Stimulated activated CD4-positive, alpha-beta T cell treated with anti-CD3 and anti-CD28 coated beads, Interleukin-1b, Interleukin-23, amount 100 ng/mL, for 1 hour (primary cell): ENCODE data around the gene STK4.

Source experiments
- DNase-seq, 2 donors: peaks; one replicate each; pipeline ENCODE4 v3.0.0-alpha.2; 2020; ENCODE audit warnings: low read depth in 2 of 2

The STK4 gene

GRCh38 chr20:44966030-44966961, at the start of gene STK4:
STK4 (plus strand) TSS chr20:44966512; CDS start chr20:44966569, 57 bp downstream.
- DNase-seq: peak; percentile 87 to 88

DNA sequence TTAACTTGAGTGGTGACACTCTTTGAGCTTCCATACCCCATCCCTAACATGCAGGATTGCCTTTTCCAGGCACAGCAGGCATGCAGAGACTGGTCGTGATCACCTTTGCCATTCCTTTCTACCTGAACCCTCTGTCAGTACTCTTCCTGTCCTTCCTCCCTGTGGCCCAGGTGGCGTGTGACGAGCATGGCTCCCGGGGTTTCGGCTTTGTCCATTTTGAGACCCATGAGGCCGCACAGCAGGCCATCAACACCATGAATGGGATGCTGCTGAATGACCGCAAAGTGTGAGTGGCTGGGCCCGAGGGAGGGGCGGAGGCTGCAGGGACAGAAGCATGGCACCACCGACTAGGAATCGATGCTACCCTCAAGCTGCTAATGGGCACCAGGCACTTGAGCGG, 49.7 kb upstream of the STK4 start:
- no peak for DNase-seq

DNA sequence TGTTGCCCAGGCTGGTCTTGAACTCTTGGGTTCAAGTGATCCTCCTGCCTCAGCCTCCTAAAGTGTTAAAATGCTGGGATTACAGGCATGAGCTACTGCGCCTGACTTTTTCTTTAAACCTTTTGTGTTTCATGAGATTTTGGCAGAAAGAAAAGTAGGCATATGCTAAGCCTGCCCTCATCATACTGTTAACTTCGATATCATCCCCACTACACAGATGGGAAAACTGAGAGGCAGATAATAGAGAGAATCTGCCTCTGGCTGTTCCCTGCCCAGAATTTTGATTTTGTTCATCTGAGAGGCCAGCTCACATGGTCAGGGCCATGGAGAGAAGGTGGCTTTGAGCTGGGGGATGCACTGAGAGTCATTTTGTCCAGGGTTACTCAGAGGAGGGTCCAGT, 48.9 kb upstream of the STK4 start:
- no peak for DNase-seq

- DNase-seq: no peak
Measured at GRCh38 chr20:44918342-44918741, 48.0 kb upstream of the STK4 start.

GRCh38 chr20:44918761-44919160, 47.6 kb upstream of the STK4 start:
- no peak for DNase-seq

GRCh38 chr20:44921447-44921846, 44.9 kb upstream of the STK4 start:
- DNase-seq: no peak

- DNase-seq: no peak
Measured at GRCh38 chr20:44924541-44924940, 41.8 kb upstream of the STK4 start.

DNA sequence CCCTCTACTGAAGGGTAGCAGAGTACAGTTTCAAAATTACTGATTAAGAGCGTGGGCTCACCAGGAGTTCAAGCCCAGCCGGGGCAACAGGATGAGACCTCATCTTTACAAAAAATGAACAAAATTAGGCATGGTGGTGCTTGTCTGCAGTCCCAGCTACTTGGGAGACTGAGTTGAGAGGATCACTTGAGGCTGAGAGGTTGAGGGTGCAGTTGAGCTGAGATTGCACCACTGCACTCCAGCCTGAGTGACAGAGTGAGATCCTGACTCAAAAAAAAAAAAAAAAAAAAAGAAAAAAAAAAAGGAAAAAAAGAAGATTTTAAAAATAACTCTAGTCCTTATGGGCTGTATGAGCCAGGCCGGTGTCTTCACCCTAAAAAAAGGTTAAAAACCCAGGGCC, 37.7 kb upstream of the STK4 start:
- DNase-seq: no peak

GRCh38 chr20:44930517-44931168, 35.7 kb upstream of the STK4 start:
- no peak for DNase-seq

GRCh38 chr20:44931911-44932310, 34.4 kb upstream of the STK4 start:
- no peak for DNase-seq

DNA sequence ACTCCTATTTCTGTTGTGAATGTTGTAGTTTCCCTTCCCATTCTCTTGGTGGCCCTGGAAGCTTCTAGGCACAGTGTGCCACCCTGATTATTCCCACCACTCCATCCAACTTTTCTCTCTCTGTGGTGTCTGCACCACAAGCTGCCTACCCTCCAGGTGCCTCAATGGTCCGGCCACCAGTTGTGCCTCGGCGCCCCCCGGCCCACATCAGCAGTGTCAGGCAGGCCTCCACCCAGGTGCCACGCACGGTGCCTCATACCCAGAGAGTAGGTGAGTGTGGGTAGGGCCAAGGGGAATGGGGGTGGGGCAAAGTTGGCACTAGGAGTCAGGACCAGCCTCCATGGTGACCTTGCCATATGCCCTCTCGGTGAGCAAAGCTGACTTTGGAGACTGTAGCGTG, 33.4 kb upstream of the STK4 start:
- no peak for DNase-seq

GRCh38 chr20:44936510-44936909, 29.8 kb upstream of the STK4 start:
- no peak for DNase-seq

- DNase-seq: no peak
Measured at GRCh38 chr20:44938637-44939036, 27.7 kb upstream of the STK4 start.

DNA sequence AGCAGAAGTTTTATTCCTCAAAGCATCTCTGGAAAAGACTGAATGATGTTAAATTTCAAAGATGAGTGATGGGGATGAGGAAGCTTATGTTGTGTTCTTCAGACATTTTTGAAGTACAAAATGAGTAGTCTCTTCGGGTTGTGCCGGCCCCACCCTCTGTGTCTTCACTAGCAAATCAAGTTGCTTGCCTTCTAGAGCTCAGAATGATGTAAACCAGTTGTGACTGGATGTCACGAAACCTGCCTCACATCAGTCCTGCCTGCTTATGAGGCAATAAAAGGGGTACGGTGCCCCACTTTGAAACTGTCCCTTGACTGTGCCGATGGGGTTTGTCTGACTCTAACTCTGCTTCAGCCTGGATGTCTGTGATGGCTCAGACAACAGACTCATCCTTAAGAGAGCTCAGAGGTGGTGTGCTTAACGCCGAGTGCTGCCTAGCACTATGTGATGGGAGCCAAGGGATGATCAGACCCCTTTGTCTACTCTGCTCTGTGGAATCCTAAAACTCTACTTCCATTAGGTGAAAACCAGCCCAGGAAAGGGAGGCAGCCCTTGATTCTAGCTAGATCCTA, 25.1 kb upstream of the STK4 start:
- no peak for DNase-seq

- no peak for DNase-seq
Measured at GRCh38 chr20:44942264-44942973, 23.9 kb upstream of the STK4 start.

GRCh38 chr20:44943828-44944227, 22.5 kb upstream of the STK4 start:
- no peak for DNase-seq

- no peak for DNase-seq
Measured at GRCh38 chr20:44945261-44945660, 21.1 kb upstream of the STK4 start.

DNA sequence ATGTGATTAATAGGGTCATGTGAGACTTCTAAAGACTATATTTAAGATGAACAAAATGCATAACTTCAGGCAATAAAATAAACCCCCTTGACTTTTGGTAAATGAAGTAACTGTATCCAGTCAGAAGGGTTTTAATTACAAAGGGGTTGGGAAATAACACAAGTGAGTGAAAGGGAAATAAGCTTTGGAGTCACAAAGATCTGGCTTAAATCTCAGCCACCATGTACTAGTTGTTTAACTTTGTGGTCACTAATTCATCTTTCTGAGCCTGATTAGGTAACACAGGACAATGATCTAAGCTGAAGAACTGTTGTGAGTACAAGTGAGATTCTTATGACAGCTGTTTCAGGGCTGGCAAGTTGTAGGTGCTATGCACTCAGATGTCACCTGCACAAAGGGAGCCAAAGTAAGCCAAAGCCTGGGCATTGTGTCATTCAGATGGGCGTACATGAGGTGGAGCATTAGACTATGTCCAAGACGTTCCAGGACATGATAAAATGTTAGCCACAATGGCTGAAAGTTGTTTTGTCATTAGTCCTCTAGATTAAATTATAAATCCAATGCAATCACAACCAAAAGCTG, 19.9 kb upstream of the STK4 start:
- no peak for DNase-seq

DNA sequence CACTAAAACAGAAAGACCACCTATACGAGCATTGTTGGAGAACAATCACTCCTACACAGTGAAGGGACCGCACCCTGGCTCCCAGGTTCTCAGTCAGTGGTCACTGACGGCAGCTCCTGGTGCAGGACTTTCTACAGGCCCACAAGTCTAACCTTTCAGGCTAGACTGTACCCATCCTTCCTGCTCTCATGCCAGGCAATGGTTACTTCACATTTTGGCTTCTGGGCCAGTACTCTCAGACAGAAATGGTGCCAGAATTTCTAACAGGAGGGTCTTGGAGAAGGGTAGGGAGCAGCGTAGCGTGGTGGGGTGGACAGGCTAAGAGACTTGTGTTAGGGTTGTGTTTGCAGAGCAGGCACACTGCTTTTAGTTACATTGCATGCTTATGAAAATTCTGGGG, 18.2 kb upstream of the STK4 start:
- DNase-seq: no peak

DNA sequence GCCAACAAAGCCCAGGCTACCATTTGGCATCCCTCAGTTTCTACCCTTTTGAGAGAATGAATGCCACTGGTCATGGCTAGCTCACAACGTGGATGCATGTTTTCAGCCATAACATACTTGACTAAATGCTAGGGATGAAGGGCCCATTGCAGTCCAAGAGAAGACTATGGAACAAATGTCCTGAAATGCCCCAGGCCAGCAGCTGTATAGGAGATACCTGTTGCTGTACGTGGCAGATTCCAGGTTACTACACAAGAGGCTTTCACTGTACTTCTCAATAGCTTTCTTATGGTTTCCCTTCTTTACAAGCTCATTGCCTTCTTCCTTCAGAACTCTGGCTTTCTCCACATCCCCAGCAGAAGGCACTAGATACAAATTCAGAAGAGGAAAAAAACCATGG, 17.8 kb upstream of the STK4 start:
- DNase-seq: no peak

GRCh38 chr20:44950368-44950767, 15.9 kb upstream of the STK4 start:
- no peak for DNase-seq

GRCh38 chr20:44952731-44953130, 13.6 kb upstream of the STK4 start:
- no peak for DNase-seq
